Activated CD4-positive, CD25-positive, alpha-beta regulatory T cell treated with anti-CD3 and anti-CD28 coated beads, Interleukin-2, amount 50 U/mL, for 24 hours (primary cell): Measurements from ENCODE around the gene WNT7A.

Experiments used
- ATAC-seq, 2 donors: fragments of 150-1000 bp; cut with Tn5 transposase; one replicate each; pipeline ENCODE4 v1.10.0; 2021; ENCODE audit warnings: mild to moderate bottlenecking in 1 of 2, moderate library complexity in 1 of 2

WNT7A gene

GRCh38 chr3:13844911-13845310, 35.0 kb downstream of the WNT7A start:
- no peak for ATAC-seq

GRCh38 chr3:13844286-13844685, 35.6 kb downstream of the WNT7A start:
- no peak for ATAC-seq

GRCh38 chr3:13843351-13843750, 36.5 kb downstream of the WNT7A start:
- ATAC-seq: no peak

- ATAC-seq: no peak
Measured at GRCh38 chr3:13842226-13842625, 37.6 kb downstream of the WNT7A start.

GRCh38 chr3:13841826-13842225, 38.0 kb downstream of the WNT7A start:
- ATAC-seq: no peak

GRCh38 chr3:13841141-13841540, 38.7 kb downstream of the WNT7A start:
- ATAC-seq: no peak

GRCh38 chr3:13840456-13840855, 39.4 kb downstream of the WNT7A start:
- ATAC-seq: no peak

GRCh38 chr3:13839726-13840340, 40.0 kb downstream of the WNT7A start:
- no peak for ATAC-seq

- no peak for ATAC-seq
Measured at GRCh38 chr3:13839253-13839652, 40.6 kb downstream of the WNT7A start.

- ATAC-seq: no peak
Measured at GRCh38 chr3:13838421-13838820, 41.5 kb downstream of the WNT7A start.

GRCh38 chr3:13837751-13838150, 42.1 kb downstream of the WNT7A start:
- ATAC-seq: no peak

- no peak for ATAC-seq
Measured at GRCh38 chr3:13836658-13837587, 42.9 kb downstream of the WNT7A start.

GRCh38 chr3:13835246-13835645, 44.6 kb downstream of the WNT7A start:
- ATAC-seq: no peak

- ATAC-seq: no peak
Measured at GRCh38 chr3:13834258-13835035, 45.4 kb downstream of the WNT7A start.

- ATAC-seq: no peak
Measured at GRCh38 chr3:13833506-13834257, 46.2 kb downstream of the WNT7A start.

- ATAC-seq: no peak
Measured at GRCh38 chr3:13832130-13832529, 47.7 kb downstream of the WNT7A start.

GRCh38 chr3:13831386-13831996, 48.4 kb downstream of the WNT7A start:
- ATAC-seq: no peak

- no peak for ATAC-seq
Measured at GRCh38 chr3:13829311-13829710, 50.6 kb downstream of the WNT7A start.

- ATAC-seq: no peak
Measured at GRCh38 chr3:13828501-13829265, 51.2 kb downstream of the WNT7A start.

- ATAC-seq: no peak
Measured at GRCh38 chr3:13827699-13828098, 52.2 kb downstream of the WNT7A start.

- ATAC-seq: no peak
Measured at GRCh38 chr3:13827256-13827655, 52.6 kb downstream of the WNT7A start.
